K562 (cell line): Measurements from ENCODE around the gene EPO. TPM values are rescaled to one million over a fixed set of nuclear protein-coding genes. Genes with fewer than 3 reads are reported as not detected.

ENCODE experiments used
- ATF7 ChIP-seq: fragments of 450-650 bp; IDR thresholded peaks from 2 replicates; pipeline ENCODE4 v1.7.1; 2014; ENCODE audit warnings: mild to moderate bottlenecking, moderate library complexity
- BRF1 ChIP-seq: IDR thresholded peaks from 3 replicates; pipeline ENCODE4 v1.6.1; 2011; ENCODE audit warnings: borderline replicate concordance, mild to moderate bottlenecking; ENCODE audit not compliant: insufficient read length; ENCODE audit errors: extremely low read depth
- EHMT2 ChIP-seq: fragments of 450-650 bp; IDR thresholded peaks from 2 replicates; pipeline ENCODE4 v1.6.1; 2018; ENCODE audit warnings: antibody characterized with exemption
- GATAD2B ChIP-seq: fragments of 450-650 bp; IDR thresholded peaks from 2 replicates; pipeline ENCODE4 v1.6.1; 2017; ENCODE audit warnings: mild to moderate bottlenecking, borderline replicate concordance
- HNRNPLL ChIP-seq: fragments of 200-400 bp; formaldehyde crosslinking; IDR thresholded peaks from 2 replicates; pipeline ENCODE4 v1.6.1; 2017; ENCODE audit warnings: low read length, low read depth, mild to moderate bottlenecking; ENCODE audit not compliant: poor library complexity, severe bottlenecking
- LARP7 ChIP-seq: fragments of 450-650 bp; IDR thresholded peaks from 2 replicates; pipeline ENCODE4 v1.6.1; 2016
- NCOA4 ChIP-seq: fragments of 450-650 bp; IDR thresholded peaks from 2 replicates; pipeline ENCODE4 v1.6.1; 2018; ENCODE audit warnings: mild to moderate bottlenecking; ENCODE audit not compliant: partially characterized antibody
- NONO ChIP-seq, 2 experiments: fragments of 200-400 bp in 1 of 2; fragments of 450-650 bp in 1 of 2; formaldehyde crosslinking in 1 of 2; IDR thresholded peaks; 2 replicates each; pipeline ENCODE4 v1.6.1; 2017; ENCODE audit warnings: low read depth in 2 of 2, mild to moderate bottlenecking in 2 of 2, moderate library complexity in 2 of 2, low read length in 1 of 2
- NR1H2 ChIP-seq: sonication (generic); formaldehyde crosslinking; IDR thresholded peaks from 2 replicates; pipeline ENCODE4 v1.4.0; 2020; ENCODE audit warnings: mild to moderate bottlenecking, missing genetic modification reagents
- RBM22 ChIP-seq: fragments of 200-400 bp; formaldehyde crosslinking; IDR thresholded peaks from 2 replicates; pipeline ENCODE4 v1.6.1; 2018; ENCODE audit warnings: low read length, low read depth; ENCODE audit not compliant: poor library complexity, severe bottlenecking
- SUPT5H ChIP-seq: fragments of 450-650 bp; IDR thresholded peaks from 2 replicates; pipeline ENCODE4 v1.6.1; 2016
- TBP ChIP-seq: optimal IDR thresholded peaks from 2 replicates; pipeline ENCODE3; 2011; ENCODE audit warnings: low read depth, low read length, improper control_type of control experiment
- TEAD2 ChIP-seq: fragments of 450-650 bp; IDR thresholded peaks from 2 replicates; pipeline ENCODE4 v1.6.1; 2016; ENCODE audit warnings: missing genetic modification characterization, control low read depth, missing compliant biosample characterization
- ZNF134 ChIP-seq: fragments of 250-450 bp; sonication (Bioruptor Pico); conservative IDR thresholded peaks from 2 replicates; pipeline ENCODE4 v1.4.0; 2020
- ZNF165 ChIP-seq: fragments of 250-450 bp; sonication (Bioruptor Pico); IDR thresholded peaks from 2 replicates; pipeline ENCODE4 v1.4.0; 2020; ENCODE audit warnings: borderline replicate concordance
- ZNF24 ChIP-seq: fragments of 450-650 bp; IDR thresholded peaks from 2 replicates; pipeline ENCODE4 v1.6.1; 2016
- ZNF695 ChIP-seq: fragments of 450-650 bp; formaldehyde crosslinking; IDR thresholded peaks from 2 replicates; pipeline ENCODE4 v1.4.0; 2020; ENCODE audit warnings: mild to moderate bottlenecking, moderate library complexity
- polyA plus RNA-seq, 8 experiments: library from polyadenylated mRNA; depleted of rRNA in 4 of 8; stranded (reverse) in 5 of 8; unstranded in 3 of 8; fragments of >200 nt; fragmentation: Nextera tagmentation in 2 of 8; fragmentation: Illumina TruSeq in 1 of 8; extraction: Ambion mirVana in 2 of 8; extraction: Trizol in 1 of 8; gene quantifications; 2 replicates each; pipeline versions ENCODE4 v1.2.1 to v1.2.3, GENCODE V29; 2011 to 2014; ENCODE audit warnings: inconsistent platforms in 1 of 8, missing spikeins in 1 of 8
- total RNA-seq, 7 experiments: library from RNA; depleted of rRNA in 6 of 7; stranded (reverse); fragments of >200 nt in 6 of 7; fragmentation: Illumina TruSeq in 2 of 7; extraction: Trizol in 2 of 7; gene quantifications; 2 replicates each; pipeline versions ENCODE4 v1.2.1 to v1.2.3, GENCODE V29; 2011 to 2021; ENCODE audit warnings: low replicate concordance in 1 of 7
- TF ChIP-seq, protein P1 (sequence below), 2 experiments: fragments of 150-350 bp in 1 of 2; IDR thresholded peaks; 2 replicates each; pipeline ENCODE4 v1.6.1; 2012 to 2016; ENCODE audit warnings: low read depth in 2 of 2, low read length in 2 of 2, mild to moderate bottlenecking in 1 of 2, moderate library complexity in 1 of 2
- TF ChIP-seq, protein P2 (sequence below): sonication (generic); formaldehyde crosslinking; IDR thresholded peaks from 2 replicates; pipeline ENCODE4 v1.8.1; 2023; ENCODE audit warnings: mild to moderate bottlenecking, missing genetic modification reagents
- TF ChIP-seq, protein P3 (sequence below): sonication (generic); formaldehyde crosslinking; IDR thresholded peaks from 2 replicates; pipeline ENCODE4 v1.8.0; 2022; ENCODE audit warnings: mild to moderate bottlenecking, missing genetic modification reagents
- TF ChIP-seq, protein P4 (sequence below): fragments of 250-450 bp; sonication (Bioruptor Pico); IDR thresholded peaks from 2 replicates; pipeline ENCODE4 v1.9.0; 2021; ENCODE audit warnings: mild to moderate bottlenecking

EPO gene
- total and polyA plus RNA-seq, 9 of the 15 experiments (the other 6 are each of a cell fraction or from before 2014, with no cell fraction given): 0.06 to 0.41 (median 0.07) TPM; not detected in 6

GRCh38 chr7:100705320-100705752, 14.9 kb upstream of the EPO start (continued):
- TF ChIP-seq, protein P1, sequence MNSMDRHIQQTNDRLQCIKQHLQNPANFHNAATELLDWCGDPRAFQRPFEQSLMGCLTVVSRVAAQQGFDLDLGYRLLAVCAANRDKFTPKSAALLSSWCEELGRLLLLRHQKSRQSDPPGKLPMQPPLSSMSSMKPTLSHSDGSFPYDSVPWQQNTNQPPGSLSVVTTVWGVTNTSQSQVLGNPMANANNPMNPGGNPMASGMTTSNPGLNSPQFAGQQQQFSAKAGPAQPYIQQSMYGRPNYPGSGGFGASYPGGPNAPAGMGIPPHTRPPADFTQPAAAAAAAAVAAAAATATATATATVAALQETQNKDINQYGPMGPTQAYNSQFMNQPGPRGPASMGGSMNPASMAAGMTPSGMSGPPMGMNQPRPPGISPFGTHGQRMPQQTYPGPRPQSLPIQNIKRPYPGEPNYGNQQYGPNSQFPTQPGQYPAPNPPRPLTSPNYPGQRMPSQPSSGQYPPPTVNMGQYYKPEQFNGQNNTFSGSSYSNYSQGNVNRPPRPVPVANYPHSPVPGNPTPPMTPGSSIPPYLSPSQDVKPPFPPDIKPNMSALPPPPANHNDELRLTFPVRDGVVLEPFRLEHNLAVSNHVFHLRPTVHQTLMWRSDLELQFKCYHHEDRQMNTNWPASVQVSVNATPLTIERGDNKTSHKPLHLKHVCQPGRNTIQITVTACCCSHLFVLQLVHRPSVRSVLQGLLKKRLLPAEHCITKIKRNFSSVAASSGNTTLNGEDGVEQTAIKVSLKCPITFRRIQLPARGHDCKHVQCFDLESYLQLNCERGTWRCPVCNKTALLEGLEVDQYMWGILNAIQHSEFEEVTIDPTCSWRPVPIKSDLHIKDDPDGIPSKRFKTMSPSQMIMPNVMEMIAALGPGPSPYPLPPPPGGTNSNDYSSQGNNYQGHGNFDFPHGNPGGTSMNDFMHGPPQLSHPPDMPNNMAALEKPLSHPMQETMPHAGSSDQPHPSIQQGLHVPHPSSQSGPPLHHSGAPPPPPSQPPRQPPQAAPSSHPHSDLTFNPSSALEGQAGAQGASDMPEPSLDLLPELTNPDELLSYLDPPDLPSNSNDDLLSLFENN (IDR thresholded peaks at IDR 0.05; ENCODE audit: low read depth in 2 of 2, low read length in 2 of 2): no peak
- TF ChIP-seq NR1H2 (CRISPR knock-in tag): no peak
- no peak for TF ChIP-seq ZNF24
- no peak for TF ChIP-seq HNRNPLL
- no peak for TF ChIP-seq ZNF134 (CRISPR knock-in tag)
- TF ChIP-seq SUPT5H: no peak
- no peak for TF ChIP-seq NCOA4
- TF ChIP-seq BRF1: no peak
- TF ChIP-seq, protein P2, sequence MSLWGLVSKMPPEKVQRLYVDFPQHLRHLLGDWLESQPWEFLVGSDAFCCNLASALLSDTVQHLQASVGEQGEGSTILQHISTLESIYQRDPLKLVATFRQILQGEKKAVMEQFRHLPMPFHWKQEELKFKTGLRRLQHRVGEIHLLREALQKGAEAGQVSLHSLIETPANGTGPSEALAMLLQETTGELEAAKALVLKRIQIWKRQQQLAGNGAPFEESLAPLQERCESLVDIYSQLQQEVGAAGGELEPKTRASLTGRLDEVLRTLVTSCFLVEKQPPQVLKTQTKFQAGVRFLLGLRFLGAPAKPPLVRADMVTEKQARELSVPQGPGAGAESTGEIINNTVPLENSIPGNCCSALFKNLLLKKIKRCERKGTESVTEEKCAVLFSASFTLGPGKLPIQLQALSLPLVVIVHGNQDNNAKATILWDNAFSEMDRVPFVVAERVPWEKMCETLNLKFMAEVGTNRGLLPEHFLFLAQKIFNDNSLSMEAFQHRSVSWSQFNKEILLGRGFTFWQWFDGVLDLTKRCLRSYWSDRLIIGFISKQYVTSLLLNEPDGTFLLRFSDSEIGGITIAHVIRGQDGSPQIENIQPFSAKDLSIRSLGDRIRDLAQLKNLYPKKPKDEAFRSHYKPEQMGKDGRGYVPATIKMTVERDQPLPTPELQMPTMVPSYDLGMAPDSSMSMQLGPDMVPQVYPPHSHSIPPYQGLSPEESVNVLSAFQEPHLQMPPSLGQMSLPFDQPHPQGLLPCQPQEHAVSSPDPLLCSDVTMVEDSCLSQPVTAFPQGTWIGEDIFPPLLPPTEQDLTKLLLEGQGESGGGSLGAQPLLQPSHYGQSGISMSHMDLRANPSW: no peak
- TF ChIP-seq ZNF165: peak; percentile 68; the same call in 1 of the 2 replicates
- no peak; the same call in 1 of the 2 replicates for TF ChIP-seq GATAD2B
- TF ChIP-seq NONO (IDR thresholded peaks at IDR 0.05; ENCODE audit: low read depth in 2 of 2, low read length in 1 of 2): 0 out of 4 replicates have a peak, but pooled peaks of 1 of the 2 experiments have one; percentile 65
- TF ChIP-seq, protein P3, sequence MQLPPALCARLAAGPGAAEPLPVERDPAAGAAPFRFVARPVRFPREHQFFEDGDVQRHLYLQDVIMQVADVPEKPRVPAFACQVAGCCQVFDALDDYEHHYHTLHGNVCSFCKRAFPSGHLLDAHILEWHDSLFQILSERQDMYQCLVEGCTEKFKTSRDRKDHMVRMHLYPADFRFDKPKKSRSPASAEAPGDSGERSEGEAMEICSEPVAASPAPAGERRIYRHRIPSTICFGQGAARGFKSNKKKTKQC: peak; percentile 66; the same call in 1 of the 2 replicates
- TF ChIP-seq ZNF695 (CRISPR knock-in tag): no peak
- TF ChIP-seq, protein P4, sequence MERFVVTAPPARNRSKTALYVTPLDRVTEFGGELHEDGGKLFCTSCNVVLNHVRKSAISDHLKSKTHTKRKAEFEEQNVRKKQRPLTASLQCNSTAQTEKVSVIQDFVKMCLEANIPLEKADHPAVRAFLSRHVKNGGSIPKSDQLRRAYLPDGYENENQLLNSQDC (CRISPR knock-in tag): no peak
- no peak for TF ChIP-seq LARP7
- no peak for TF ChIP-seq TBP
- no peak for TF ChIP-seq RBM22
- TF ChIP-seq EHMT2: no peak; the same call in 1 of the 2 replicates
- TF ChIP-seq TEAD2 (tag): no peak
- TF ChIP-seq ATF7: no peak
